Loucy (cell line): ENCODE measurements around the gene EIF1.
"Not testable (repeated sequence)": the region's sequence is repeated elsewhere in the genome, so short reads cannot be mapped to it uniquely, and the experiment has no call there.

ENCODE experiments used
- EZH2phosphoT487 ChIP-seq: fragments of 200-600 bp; IDR thresholded peaks from 2 replicates; pipeline ENCODE4 v1.6.1; 2018; ENCODE audit warnings: antibody characterized with exemption, mild to moderate bottlenecking, moderate library complexity, borderline replicate concordance
- TF ChIP-seq, protein P1 (sequence below): fragments of 200-600 bp; sonication (generic); conservative IDR thresholded peaks from 2 replicates; pipeline ENCODE4 v1.5.1; 2014; ENCODE audit warnings: mild to moderate bottlenecking, antibody characterized with exemption, low read length

GRCh38 chr17:41685753-41686152, 2.9 kb upstream of the EIF1 start:
- TF ChIP-seq, protein P1, sequence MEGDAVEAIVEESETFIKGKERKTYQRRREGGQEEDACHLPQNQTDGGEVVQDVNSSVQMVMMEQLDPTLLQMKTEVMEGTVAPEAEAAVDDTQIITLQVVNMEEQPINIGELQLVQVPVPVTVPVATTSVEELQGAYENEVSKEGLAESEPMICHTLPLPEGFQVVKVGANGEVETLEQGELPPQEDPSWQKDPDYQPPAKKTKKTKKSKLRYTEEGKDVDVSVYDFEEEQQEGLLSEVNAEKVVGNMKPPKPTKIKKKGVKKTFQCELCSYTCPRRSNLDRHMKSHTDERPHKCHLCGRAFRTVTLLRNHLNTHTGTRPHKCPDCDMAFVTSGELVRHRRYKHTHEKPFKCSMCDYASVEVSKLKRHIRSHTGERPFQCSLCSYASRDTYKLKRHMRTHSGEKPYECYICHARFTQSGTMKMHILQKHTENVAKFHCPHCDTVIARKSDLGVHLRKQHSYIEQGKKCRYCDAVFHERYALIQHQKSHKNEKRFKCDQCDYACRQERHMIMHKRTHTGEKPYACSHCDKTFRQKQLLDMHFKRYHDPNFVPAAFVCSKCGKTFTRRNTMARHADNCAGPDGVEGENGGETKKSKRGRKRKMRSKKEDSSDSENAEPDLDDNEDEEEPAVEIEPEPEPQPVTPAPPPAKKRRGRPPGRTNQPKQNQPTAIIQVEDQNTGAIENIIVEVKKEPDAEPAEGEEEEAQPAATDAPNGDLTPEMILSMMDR: not testable (repeated sequence)
- not testable (repeated sequence) for TF ChIP-seq EZH2phosphoT487
